BE2C (cell line): ENCODE results near the gene C2CD4D.

Source experiments
- DNase-seq: peaks from one replicate; pipeline ENCODE4 v3.0.0-alpha.2; 2020
- H3K27me3 ChIP-seq: fragments of 250-450 bp; sonication (Bioruptor Pico); 2 replicates; pipeline ENCODE4 v1.5.1; 2020; ENCODE audit warnings: mild to moderate bottlenecking
- H3K36me3 ChIP-seq: fragments of 250-450 bp; sonication (Bioruptor Pico); 2 replicates; pipeline ENCODE4 v1.5.1; 2020; ENCODE audit warnings: mild to moderate bottlenecking
- H3K4me1 ChIP-seq: fragments of 250-450 bp; sonication (Bioruptor Pico); 2 replicates; pipeline ENCODE4 v1.5.1; 2020
- H3K4me3 ChIP-seq: 2 replicates; pipeline ENCODE4 v1.5.1; 2011; ENCODE audit warnings: low read depth, low read length
- H3K9me3 ChIP-seq: fragments of 250-450 bp; sonication (Bioruptor Pico); 2 replicates; pipeline ENCODE4 v1.5.1; 2020
- CTCF ChIP-seq: IDR thresholded peaks from 2 replicates; pipeline ENCODE4 v1.5.1; 2012; ENCODE audit warnings: mild to moderate bottlenecking, low read depth, low read length

C2CD4D gene

GRCh38 chr1:151790940-151791651, 48.5 kb downstream of the C2CD4D start:
- TF ChIP-seq CTCF: no peak
- Histone ChIP-seq H3K36me3 (no peaks in the 10 kb centered on the region), H3K27me3 (no peaks in the 10 kb centered on the region), H3K9me3 (no peaks in the 10 kb centered on the region), H3K4me1 (no peaks in the 10 kb centered on the region), H3K4me3 (peak overlapping the region; percentile 91)
- DNase-seq: peak; percentile 61

DNA sequence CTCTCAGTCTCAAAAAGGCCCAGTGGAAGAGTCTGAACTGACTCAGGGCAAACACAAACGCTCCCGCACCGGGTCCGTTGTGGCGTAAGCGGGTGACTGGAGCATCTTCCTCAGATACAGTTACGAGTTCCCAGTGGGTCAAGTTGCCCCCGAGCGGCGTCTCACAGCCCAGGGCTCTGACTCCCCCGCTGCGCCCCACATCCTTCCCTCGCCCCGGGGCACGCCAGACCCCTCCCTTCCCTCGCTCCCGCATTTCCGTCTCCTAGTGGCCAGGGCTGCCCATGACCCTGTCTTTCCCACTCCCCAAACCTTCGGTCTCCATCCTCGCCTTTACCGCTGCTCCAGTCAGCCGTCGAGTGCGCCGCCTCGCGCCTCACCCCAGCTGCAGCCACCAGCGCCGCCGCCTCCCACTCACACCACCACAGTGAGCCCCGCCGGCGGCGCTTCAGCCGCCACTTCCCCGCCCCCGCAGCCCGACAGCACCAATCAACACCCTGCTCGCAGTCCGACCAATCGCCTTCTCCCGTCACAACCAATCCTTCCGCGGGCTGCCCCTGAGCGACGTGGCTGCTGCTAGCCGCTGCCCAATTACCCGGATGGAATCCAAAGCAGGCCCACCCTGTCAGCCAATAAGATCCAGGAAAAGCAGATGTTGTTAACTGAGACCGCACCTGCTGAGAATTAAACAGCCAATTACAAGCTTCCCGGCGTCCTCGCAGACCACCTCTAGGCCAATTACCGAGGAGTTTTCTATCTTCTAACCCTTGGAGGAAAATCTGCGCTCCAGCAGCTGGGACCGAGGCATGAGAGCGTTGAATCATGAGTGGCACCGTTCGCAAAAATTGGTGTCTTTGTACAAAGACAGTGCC, 49.3 kb downstream of the C2CD4D start, which contains the start of gene TDRKH:
Gene TDRKH (minus strand): TSS at position 430 of the 869 bp plus-strand sequence. CDS start 7,478 bp downstream, outside the sequence.
- TF ChIP-seq CTCF: 0 out of 2 replicates have a peak, but pooled peaks have one; percentile 19
- DNase-seq: peak; percentile 99
- H3K27me3 ChIP-seq: no peaks in the 10 kb centered on the region

More for the DNA sequence above, 49.3 kb downstream of the C2CD4D start, which contains the start of gene TDRKH:
- Histone ChIP-seq H3K9me3 (no peaks in the 10 kb centered on the region), H3K4me1 (no peaks in the 10 kb centered on the region), H3K36me3 (no peaks in the 10 kb centered on the region), H3K4me3 (peak within 1 kb of the TSS; percentile 91)
